BLaER1 (cell line): ENCODE measurements around the gene AMPH.
A peak's percentile ranks its signal among the peaks of the same experiment; 100 is the strongest.
"Not testable (repeated sequence)": the region's sequence is repeated elsewhere in the genome, so short reads cannot be mapped to it uniquely, and the experiment has no call there.

ENCODE experiments used
- H3K27ac ChIP-seq: shearing (Covaris generic); formaldehyde crosslinking; 2 replicates; pipeline ENCODE4 v1.8.1; 2022
- H3K27me3 ChIP-seq: shearing (Covaris generic); formaldehyde crosslinking; 2 replicates; pipeline ENCODE4 v1.8.1; 2022
- H3K36me3 ChIP-seq: shearing (Covaris generic); formaldehyde crosslinking; 2 replicates; pipeline ENCODE4 v1.8.1; 2022
- H3K4me1 ChIP-seq: shearing (Covaris generic); formaldehyde crosslinking; 2 replicates; pipeline ENCODE4 v1.8.1; 2022
- H3K4me2 ChIP-seq: shearing (Covaris generic); formaldehyde crosslinking; 2 replicates; pipeline ENCODE4 v1.8.1; 2022
- H3K4me3 ChIP-seq: shearing (Covaris generic); formaldehyde crosslinking; 2 replicates; pipeline ENCODE4 v1.8.1; 2022
- H3K9ac ChIP-seq: shearing (Covaris generic); formaldehyde crosslinking; 2 replicates; pipeline ENCODE4 v1.8.1; 2022
- H3K9me3 ChIP-seq: shearing (Covaris generic); formaldehyde crosslinking; 2 replicates; pipeline ENCODE4 v1.8.1; 2022
- H4K20me1 ChIP-seq: shearing (Covaris generic); formaldehyde crosslinking; 2 replicates; pipeline ENCODE4 v1.8.1; 2022
- Cebpa-rat ChIP-seq: shearing (Covaris generic); IDR thresholded peaks from 2 replicates; pipeline ENCODE4 v1.8.1; 2022

Gene AMPH

GRCh38 chr7:38413784-38414183 is 217.4 kb downstream of the AMPH start:
- Histone ChIP-seq H3K9me3 (no peaks in the 10 kb centered on the region), H3K36me3 (no peaks in the 10 kb centered on the region), H3K9ac (no peak overlapping the region), H3K4me1 (no peaks in the 10 kb centered on the region), H3K4me3 (no peak overlapping the region), H4K20me1 (no peaks in the 10 kb centered on the region), H3K27ac (no peak overlapping the region), H3K27me3 (no peaks in the 10 kb centered on the region), H3K4me2 (no peak overlapping the region)
- TF ChIP-seq Cebpa-rat, result no peak

- no peak overlapping the region for H3K4me3 ChIP-seq
- H3K9ac ChIP-seq, result no peak overlapping the region
- no peak overlapping the region for H3K4me2 ChIP-seq
- no peaks in the 10 kb centered on the region for H3K4me1 ChIP-seq
- no peaks in the 10 kb centered on the region for H3K9me3 ChIP-seq
- no peaks in the 10 kb centered on the region for H4K20me1 ChIP-seq
- no peak for TF ChIP-seq Cebpa-rat
- H3K27me3 ChIP-seq, result no peaks in the 10 kb centered on the region
- no peaks in the 10 kb centered on the region for H3K36me3 ChIP-seq
- H3K27ac ChIP-seq, result no peak overlapping the region
These were observed 219.8 kb downstream of the AMPH start for GRCh38 chr7:38411404-38411803.

- Histone ChIP-seq H3K27ac (no peak overlapping the region), H3K4me1 (no peaks in the 10 kb centered on the region), H4K20me1 (no peaks in the 10 kb centered on the region), H3K4me2 (no peak overlapping the region), H3K36me3 (no peaks in the 10 kb centered on the region), H3K4me3 (no peak overlapping the region), H3K9me3 (no peaks in the 10 kb centered on the region), H3K9ac (no peak overlapping the region), H3K27me3 (no peaks in the 10 kb centered on the region)
- TF ChIP-seq Cebpa-rat, result no peak
These were observed 221.1 kb downstream of the AMPH start for GRCh38 chr7:38410056-38410455.

GRCh38 chr7:38409531-38409930 is 221.6 kb downstream of the AMPH start:
- Histone ChIP-seq H4K20me1 (no peaks in the 10 kb centered on the region), H3K27me3 (no peaks in the 10 kb centered on the region), H3K4me3 (no peak overlapping the region), H3K4me1 (no peaks in the 10 kb centered on the region), H3K27ac (no peak overlapping the region), H3K9ac (no peak overlapping the region), H3K9me3 (no peaks in the 10 kb centered on the region), H3K4me2 (no peak overlapping the region), H3K36me3 (no peaks in the 10 kb centered on the region)
- TF ChIP-seq Cebpa-rat, result no peak

- Histone ChIP-seq H3K9ac (no peak overlapping the region), H3K4me2 (no peak overlapping the region), H3K9me3 (peaks cover 2% of the 10 kb centered on the region; the same call in 1 of the 2 replicates), H3K27ac (no peak overlapping the region), H3K4me1 (no peaks in the 10 kb centered on the region), H4K20me1 (no peaks in the 10 kb centered on the region), H3K36me3 (no peaks in the 10 kb centered on the region), H3K4me3 (no peak overlapping the region), H3K27me3 (no peaks in the 10 kb centered on the region)
- no peak for TF ChIP-seq Cebpa-rat
These were observed 232.3 kb downstream of the AMPH start for GRCh38 chr7:38398725-38399321.

GRCh38 chr7:38396852-38397251 is 234.3 kb downstream of the AMPH start:
- Histone ChIP-seq H3K9ac (no peak overlapping the region), H4K20me1 (no peaks in the 10 kb centered on the region), H3K36me3 (no peaks in the 10 kb centered on the region), H3K27ac (no peak overlapping the region), H3K4me3 (no peak overlapping the region), H3K27me3 (no peaks in the 10 kb centered on the region), H3K4me2 (no peak overlapping the region), H3K4me1 (no peaks in the 10 kb centered on the region), H3K9me3 (no peaks in the 10 kb centered on the region)
- no peak for TF ChIP-seq Cebpa-rat

GRCh38 chr7:38395921-38396552 is 235.1 kb downstream of the AMPH start:
- not testable (repeated sequence) for H3K36me3 ChIP-seq

GRCh38 chr7:38394660-38395059 is 236.5 kb downstream of the AMPH start:
- Histone ChIP-seq H3K27ac (no peak overlapping the region), H3K27me3 (no peaks in the 10 kb centered on the region), H3K4me1 (no peaks in the 10 kb centered on the region), H3K36me3 (no peaks in the 10 kb centered on the region), H3K4me3 (no peak overlapping the region), H3K9ac (no peak overlapping the region), H3K9me3 (no peaks in the 10 kb centered on the region), H3K4me2 (no peak overlapping the region), H4K20me1 (no peaks in the 10 kb centered on the region)
- no peak for TF ChIP-seq Cebpa-rat

More at GRCh38 chr7:38395921-38396552, 235.1 kb downstream of the AMPH start:
- not testable (repeated sequence) for H3K9ac ChIP-seq, H3K9me3 ChIP-seq, H4K20me1 ChIP-seq, H3K27ac ChIP-seq, H3K4me1 ChIP-seq, H3K27me3 ChIP-seq, H3K4me3 ChIP-seq, H3K4me2 ChIP-seq

- TF ChIP-seq Cebpa-rat, result no peak
- Histone ChIP-seq H4K20me1 (no peaks in the 10 kb centered on the region), H3K4me3 (no peak overlapping the region), H3K4me2 (0 out of 2 replicates have a peak overlapping the region, but pooled peaks have one; percentile 1), H3K36me3 (no peaks in the 10 kb centered on the region), H3K4me1 (no peaks in the 10 kb centered on the region), H3K9ac (no peak overlapping the region), H3K9me3 (no peaks in the 10 kb centered on the region), H3K27me3 (no peaks in the 10 kb centered on the region), H3K27ac (no peak overlapping the region)
These were observed 237.3 kb downstream of the AMPH start for GRCh38 chr7:38393874-38394273.

- Histone ChIP-seq H3K4me3 (no peak overlapping the region), H3K4me2 (no peak overlapping the region), H3K27ac (no peak overlapping the region), H3K9ac (no peak overlapping the region), H3K36me3 (no peaks in the 10 kb centered on the region), H3K9me3 (no peaks in the 10 kb centered on the region), H3K27me3 (no peaks in the 10 kb centered on the region), H4K20me1 (no peaks in the 10 kb centered on the region), H3K4me1 (no peaks in the 10 kb centered on the region)
- TF ChIP-seq Cebpa-rat, result no peak
These were observed 239.4 kb downstream of the AMPH start for GRCh38 chr7:38391751-38392150.
